ENCODE measurements around the gene OXLD1.

GRCh38 chr17:81712468-81713003 is 46.1 kb upstream of the OXLD1 start:
- TF ChIP-seq EZH2 (IDR thresholded peaks at IDR 0.05): no peak
- TF ChIP-seq POLR2AphosphoS5 (IDR thresholded peaks at IDR 0.05; ENCODE audit: borderline replicate concordance, low read depth, low read length): no peak; the same call in 1 of the 2 replicates
- no peak for TF ChIP-seq FOXP2 (optimal IDR thresholded peaks at IDR 0.05; ENCODE audit: control extremely low read depth, extremely low read length, insufficient read depth)
